ENCODE measurements around the gene GPLD1. TPM values are rescaled to one million over a fixed set of nuclear protein-coding genes. Genes with fewer than 3 reads are reported as not detected.

GPLD1 gene
- total RNA-seq, 1 donor from 2014 or later: 3.6 TPM

- Histone ChIP-seq H3K4me3 (no peak overlapping the region), H3K4me1 (peaks cover 10% of the 10 kb centered on the region), H3K27ac (no peak overlapping the region), H3K27me3 (ENCODE audit: low read depth) (no peaks in the 10 kb centered on the region), H3K36me3 (no peaks in the 10 kb centered on the region), H3K9me3 (no peaks in the 10 kb centered on the region)
- TF ChIP-seq CTCF (IDR thresholded peaks at IDR 0.05): no peak
- no peak for ATAC-seq
- intact Hi-C loops (cut with DNase I): no loop called here
- DNase-seq: no peak
Observed at GRCh38 chr6:24497254-24497970, 8.0 kb upstream of the GPLD1 start.

GRCh38 chr6:24494821-24495795 is 5.7 kb upstream of the GPLD1 start, which contains the start of gene ALDH5A1:
Gene ALDH5A1 (plus strand): TSS chr6:24494969. CDS start chr6:24494997, 28 bp downstream.
- peak; percentile 26 for TF ChIP-seq CTCF (IDR thresholded peaks at IDR 0.05)

GRCh38 chr6:24493945-24494820 is 4.8 kb upstream of the GPLD1 start:
- intact Hi-C loops (cut with DNase I): no loop called here
- Histone ChIP-seq H3K27me3 (ENCODE audit: low read depth) (no peaks in the 10 kb centered on the region), H3K4me1 (peaks cover 14% of the 10 kb centered on the region), H3K4me3 (peak overlapping the region; percentile 71), H3K9me3 (no peaks in the 10 kb centered on the region), H3K36me3 (no peaks in the 10 kb centered on the region), H3K27ac (peak overlapping the region; percentile 84)
- ATAC-seq: no peak
- DNase-seq: no peak
- no peak for TF ChIP-seq CTCF (IDR thresholded peaks at IDR 0.05)

More at GRCh38 chr6:24494821-24495795, 5.7 kb upstream of the GPLD1 start, which contains the start of gene ALDH5A1:
- Histone ChIP-seq H3K27ac (peak within 1 kb of the TSS; percentile 84), H3K36me3 (no peaks in the 10 kb centered on the region), H3K27me3 (ENCODE audit: low read depth) (no peaks in the 10 kb centered on the region), H3K9me3 (no peaks in the 10 kb centered on the region), H3K4me1 (peaks cover 13% of the 10 kb centered on the region), H3K4me3 (peak within 1 kb of the TSS; percentile 71)
- ATAC-seq: peak; percentile 89 to 93
- intact Hi-C loops (cut with DNase I): no loop called here
- peak; percentile 84 for DNase-seq

- DNase-seq (no peak), ATAC-seq (no peak)
- intact Hi-C loops (cut with DNase I): no loop called here
- H3K4me1 ChIP-seq: peaks cover 14% of the 10 kb centered on the region
- no peaks in the 10 kb centered on the region for H3K9me3 ChIP-seq
- TF ChIP-seq CTCF (IDR thresholded peaks at IDR 0.05): peak; percentile 18
- no peak overlapping the region for H3K4me3 ChIP-seq
- no peaks in the 10 kb centered on the region for H3K36me3 ChIP-seq
- no peak overlapping the region for H3K27ac ChIP-seq
- H3K27me3 ChIP-seq (ENCODE audit: low read depth): no peaks in the 10 kb centered on the region
Observed at GRCh38 chr6:24492475-24492874, 3.1 kb upstream of the GPLD1 start.

GRCh38 chr6:24490948-24491347 is 1.6 kb upstream of the GPLD1 start:
- H3K9me3 ChIP-seq: no peaks in the 10 kb centered on the region
- intact Hi-C loops (cut with DNase I): no loop called here
- H3K27ac ChIP-seq: no peak overlapping the region
- no peaks in the 10 kb centered on the region for H3K36me3 ChIP-seq
- peaks cover 14% of the 10 kb centered on the region for H3K4me1 ChIP-seq
- H3K27me3 ChIP-seq (ENCODE audit: low read depth): no peaks in the 10 kb centered on the region
- DNase-seq (no peak), ATAC-seq (no peak)
- no peak for TF ChIP-seq CTCF (IDR thresholded peaks at IDR 0.05)
- no peak overlapping the region for H3K4me3 ChIP-seq

Measured in lower lobe of right lung (tissue), 2 donors.